CD4-positive, alpha-beta T cell (primary cell): ENCODE results near the gene TMEM59. TPM values are rescaled to one million over a fixed set of nuclear protein-coding genes. Genes with fewer than 3 reads are reported as not detected.

Source experiments
- ATAC-seq: fragments of 200-7000 bp; cut with Tn5 transposase; one replicate; pipeline ENCODE4 v1.10.0; 2022; ENCODE audit warnings: mild to moderate bottlenecking; ENCODE audit not compliant: poor library complexity
- CTCF ChIA-PET: fragments of 350-600 bp; sonication (Branson Sonifier 250); formaldehyde crosslinking; loops from one replicate; lab custom pipeline; 2021; ENCODE audit warnings: antibody characterized with exemption, inconsistent platforms; lab: Charles Lee
- POLR2A ChIA-PET: fragments of 350-600 bp; sonication (Branson Sonifier 250); formaldehyde crosslinking; loops from one replicate; lab custom pipeline; 2021; ENCODE audit warnings: antibody characterized with exemption, inconsistent platforms; lab: Charles Lee
- DNase-seq, 14 experiments: peaks; one replicate each; pipeline ENCODE4 v3.0.0-alpha.2; 2013 to 2020; ENCODE audit warnings: mixed read lengths in 2 of 14
- H3K27ac ChIP-seq, 2 donors: one replicate each; pipeline versions ENCODE4 v1.5.1 to v1.7.0; 2013; ENCODE audit warnings: low read length in 2 of 2, low read depth in 1 of 2, mild to moderate bottlenecking in 1 of 2
- H3K27me3 ChIP-seq, 2 experiments: 1 replicate in 1 of 2; 2 replicates in 1 of 2; pipeline versions ENCODE4 v1.6.1 to v1.7.0; 2013; ENCODE audit warnings: low read length in 2 of 2, control low read depth in 1 of 2, mild to moderate bottlenecking in 1 of 2, moderate library complexity in 1 of 2; ENCODE audit not compliant: insufficient read depth in 2 of 2, control insufficient read depth in 1 of 2
- H3K36me3 ChIP-seq: one replicate; pipeline ENCODE4 v1.6.1; 2013; ENCODE audit warnings: low read length, control low read depth; ENCODE audit not compliant: insufficient read depth
- H3K4me1 ChIP-seq: one replicate; pipeline ENCODE4 v1.6.1; 2013; ENCODE audit warnings: low read length, control low read depth; ENCODE audit not compliant: insufficient read depth
- H3K4me3 ChIP-seq: one replicate; pipeline ENCODE4 v1.5.1; 2013; ENCODE audit warnings: mild to moderate bottlenecking, low read length, moderate library complexity
- H3K9me3 ChIP-seq, 2 experiments: 1 replicate in 1 of 2; 2 replicates in 1 of 2; pipeline versions ENCODE4 v1.6.1 to v1.7.0; 2013; ENCODE audit warnings: low read length in 2 of 2, mild to moderate bottlenecking in 2 of 2, control low read depth in 1 of 2, moderate library complexity in 1 of 2; ENCODE audit not compliant: control insufficient read depth in 1 of 2, insufficient read depth in 1 of 2
- H3K27ac Mint-ChIP-seq: one replicate; pipeline ENCODE4 v1.8.0; 2020; ENCODE audit warnings: mixed read lengths
- H3K27me3 Mint-ChIP-seq: one replicate; pipeline ENCODE4 v1.8.0; 2021; ENCODE audit warnings: mixed read lengths
- H3K36me3 Mint-ChIP-seq: one replicate; pipeline ENCODE4 v1.8.0; 2021; ENCODE audit warnings: low read depth, mixed read lengths
- H3K4me1 Mint-ChIP-seq: one replicate; pipeline ENCODE4 v1.8.0; 2021; ENCODE audit warnings: low read depth, mixed read lengths
- H3K4me3 Mint-ChIP-seq: one replicate; pipeline ENCODE4 v1.8.0; 2020; ENCODE audit warnings: mild to moderate bottlenecking, mixed read lengths
- H3K9me3 Mint-ChIP-seq: one replicate; pipeline ENCODE4 v1.8.0; 2020; ENCODE audit warnings: mixed read lengths
- CTCF ChIP-seq: fragments of 200-600 bp; IDR thresholded peaks from one replicate; pipeline ENCODE4 v1.8.0; 2022; ENCODE audit warnings: antibody characterized with exemption, mild to moderate bottlenecking
- intact Hi-C, 2 experiments: fragments of 100-400 bp; cut with DNase I in 1 of 2; cut with micrococcal nuclease in 1 of 2; formaldehyde crosslinking; loops; one replicate each; pipeline versions ENCODE4 v1.15.1 to v1.9.0; 2023 to 2025; cut with DNase I, micrococcal nuclease
- total RNA-seq, 174 experiments: library from RNA in 2 of 174; stranded (reverse) in 2 of 174; gene quantifications; one replicate each; pipeline ENCODE4 v1.2.3 and lab custom pipeline; 2021 to 2026

The TMEM59 gene
- total RNA-seq, 2 experiments from 2014 or later = 128 TPM

GRCh38 chr1:54041806-54042205 lies 11.2 kb downstream of the TMEM59 start:
- Histone ChIP-seq H3K9me3 (no peaks in the 10 kb centered on the region), H3K36me3 (peaks cover 81% of the 10 kb centered on the region), H3K27ac (no peak overlapping the region), H3K4me3 (no peak overlapping the region), H3K27me3 (no peaks in the 10 kb centered on the region), H3K4me1 (no peaks in the 10 kb centered on the region)
- DNase-seq (no peak), ATAC-seq (no peak)
- ChIA-PET POLR2A (interaction anchor here (0.9 to 2.1 kb wide), 2 partner anchors 11 to 17 kb away, joined by 4 to 10 read pairs; partner anchors contain the start of genes TCEANC2 and TMEM59), CTCF (no interaction called here)
- H3K4me3 Mint-ChIP-seq = no peak overlapping the region
- no peak for TF ChIP-seq CTCF
- no peaks in the 10 kb centered on the region for H3K9me3 Mint-ChIP-seq
- no peaks in the 10 kb centered on the region for H3K27me3 Mint-ChIP-seq
- intact Hi-C loops = loop anchor here in 1 of 2 experiments (5.0 kb wide), 1 partner anchor 80 kb away; no protein-coding TSS in a partner anchor
- H3K27ac Mint-ChIP-seq = no peak overlapping the region
- peaks cover 96% of the 10 kb centered on the region for H3K36me3 Mint-ChIP-seq
- H3K4me1 Mint-ChIP-seq = peaks cover 22% of the 10 kb centered on the region

- H3K9me3 Mint-ChIP-seq = no peaks in the 10 kb centered on the region
- peak overlapping the region; percentile 7 for H3K27ac Mint-ChIP-seq
- H3K9me3 ChIP-seq = no peaks in the 10 kb centered on the region
- H3K4me1 ChIP-seq = no peaks in the 10 kb centered on the region
- no peaks in the 10 kb centered on the region for H3K27me3 Mint-ChIP-seq
- ChIA-PET CTCF (interaction anchor here (1.3 kb wide), 1 partner anchor 16 kb away, joined by 3 read pairs; the partner anchor contains the start of genes TCEANC2 and TMEM59), POLR2A (no interaction called here)
- TF ChIP-seq CTCF = no peak
- H3K27me3 ChIP-seq = no peaks in the 10 kb centered on the region
- ATAC-seq (no peak), DNase-seq (no peak)
- H3K36me3 ChIP-seq = peaks cover 97% of the 10 kb centered on the region
- no peak overlapping the region for H3K4me3 ChIP-seq
- intact Hi-C loops = no loop called here
- peaks cover 92% of the 10 kb centered on the region for H3K36me3 Mint-ChIP-seq
- no peak overlapping the region for H3K4me3 Mint-ChIP-seq
- no peak overlapping the region for H3K27ac ChIP-seq
- no peaks in the 10 kb centered on the region for H3K4me1 Mint-ChIP-seq
These were observed 15.5 kb downstream of the TMEM59 start for GRCh38 chr1:54037476-54037875.

- no peaks in the 10 kb centered on the region for H3K27me3 Mint-ChIP-seq
- intact Hi-C loops = no loop called here
- Histone ChIP-seq H3K4me1 (no peaks in the 10 kb centered on the region), H3K27ac (no peak overlapping the region), H3K27me3 (no peaks in the 10 kb centered on the region), H3K4me3 (no peak overlapping the region), H3K9me3 (no peaks in the 10 kb centered on the region), H3K36me3 (peaks cover 37% of the 10 kb centered on the region)
- no peak overlapping the region for H3K4me3 Mint-ChIP-seq
- no peak for TF ChIP-seq CTCF
- no peak for ATAC-seq
- no peaks in the 10 kb centered on the region for H3K4me1 Mint-ChIP-seq
- peak overlapping the region; percentile 15 for H3K27ac Mint-ChIP-seq
- no peak for DNase-seq
- peaks cover 44% of the 10 kb centered on the region for H3K36me3 Mint-ChIP-seq
- ChIA-PET POLR2A (no interaction called here), CTCF (no interaction called here)
- H3K9me3 Mint-ChIP-seq = no peaks in the 10 kb centered on the region
These were observed 24.4 kb downstream of the TMEM59 start for GRCh38 chr1:54028306-54029251.
